C1 segment of cervical spinal cord (tissue), 14 donors: ENCODE measurements around the gene SSC4D.
"Not testable (repeated sequence)": the region's sequence is repeated elsewhere in the genome, so short reads cannot be mapped to it uniquely, and the experiment has no call there.

Source experiments
- DNase-seq, 14 donors: peaks; one replicate each; lab custom pipeline; 2025; lab: John Stamatoyannopoulos, UW

SSC4D gene

GRCh38 chr7:76409537-76409936, at the start of gene SSC4D:
Gene SSC4D, minus strand, starts transcription at chr7:76409697. Its CDS starts 5,258 bp downstream, at chr7:76404439.
- no peak for DNase-seq

DNA sequence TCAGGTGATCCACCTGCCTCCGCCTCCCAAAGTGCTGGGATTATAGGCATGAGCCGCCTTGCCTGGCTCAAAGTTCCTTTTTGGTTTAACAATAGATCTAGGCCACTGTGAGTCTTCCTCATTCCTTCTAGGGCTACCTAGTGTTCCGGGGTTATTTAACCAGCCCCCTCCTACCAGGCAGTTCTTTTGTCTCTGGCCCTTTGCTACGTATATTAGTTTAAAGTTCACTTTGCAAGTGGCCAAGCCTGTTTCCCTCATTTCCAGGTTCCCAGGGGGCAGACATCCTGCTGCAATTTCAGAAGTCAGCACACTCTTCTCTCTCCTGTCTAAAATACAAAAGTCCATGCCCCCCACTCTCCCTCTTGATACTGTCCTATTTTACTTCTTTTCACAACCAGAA, 49.0 kb upstream of the SSC4D start:
- DNase-seq = not testable (repeated sequence)

DNA sequence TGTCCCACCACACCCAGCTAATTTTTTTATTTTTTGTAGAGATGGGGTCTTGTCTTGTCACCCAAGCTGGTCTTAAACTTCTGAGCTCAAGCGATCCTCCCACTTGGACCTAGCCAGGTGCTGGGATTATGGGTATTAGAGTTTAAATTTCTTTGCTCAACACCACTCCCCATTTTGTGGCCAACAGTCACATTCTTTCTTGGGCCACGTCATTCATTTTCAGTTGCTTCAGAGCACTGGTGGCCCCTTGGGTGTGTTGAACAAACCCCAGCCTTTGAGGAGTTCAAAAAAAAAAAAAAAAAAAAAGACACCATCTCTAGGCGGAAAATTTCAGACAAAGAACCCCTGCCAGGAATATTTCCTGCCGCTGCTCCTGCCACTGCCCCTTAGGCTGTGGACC, 47.5 kb upstream of the SSC4D start:
- DNase-seq = not testable (repeated sequence)

- DNase-seq = peak in 5 of 14 donors; percentile 5 to 21 (median 13)
These were observed 36.1 kb upstream of the SSC4D start for GRCh38 chr7:76445577-76446008.

GRCh38 chr7:76443846-76444245, 34.3 kb upstream of the SSC4D start:
- not testable (repeated sequence) for DNase-seq

DNA sequence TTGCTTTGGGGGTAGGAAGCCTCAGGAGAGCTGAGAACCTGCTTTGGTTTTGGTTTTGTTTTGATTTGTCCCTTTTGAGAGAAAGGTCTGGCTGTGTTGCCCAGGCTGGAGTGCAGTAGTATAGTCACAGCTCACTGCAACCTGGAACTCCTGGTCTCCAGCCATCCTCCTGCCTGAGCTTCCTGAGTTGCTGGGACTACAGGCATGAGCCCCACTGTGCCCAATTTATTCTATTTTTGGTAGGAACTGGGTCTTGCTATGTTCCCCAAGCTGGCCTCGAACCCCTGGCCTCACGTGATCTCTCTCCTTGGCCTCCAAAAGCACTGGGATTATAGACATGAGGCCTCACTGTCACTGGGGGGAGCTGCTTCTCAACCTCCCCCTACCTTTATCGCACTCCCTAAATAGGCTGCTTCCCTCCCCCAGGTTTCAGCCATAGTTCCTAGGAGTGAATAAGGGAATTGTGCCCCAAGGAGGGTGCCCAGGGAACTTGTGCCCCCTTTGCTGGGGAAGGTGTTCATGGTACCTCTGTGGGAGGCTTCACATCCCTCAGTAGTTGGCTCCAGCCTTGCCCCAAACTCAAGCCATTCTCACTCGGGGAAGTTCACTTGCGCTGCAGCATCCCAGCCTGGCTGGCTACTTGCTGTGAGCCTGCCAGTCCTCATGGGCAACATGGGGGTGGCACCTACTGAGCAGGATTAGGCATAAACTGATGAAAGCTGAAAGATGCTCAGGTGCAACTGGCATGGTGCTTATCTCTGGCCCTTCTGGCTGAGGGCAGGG, 33.4 kb upstream of the SSC4D start:
- DNase-seq = not testable (repeated sequence)

DNA sequence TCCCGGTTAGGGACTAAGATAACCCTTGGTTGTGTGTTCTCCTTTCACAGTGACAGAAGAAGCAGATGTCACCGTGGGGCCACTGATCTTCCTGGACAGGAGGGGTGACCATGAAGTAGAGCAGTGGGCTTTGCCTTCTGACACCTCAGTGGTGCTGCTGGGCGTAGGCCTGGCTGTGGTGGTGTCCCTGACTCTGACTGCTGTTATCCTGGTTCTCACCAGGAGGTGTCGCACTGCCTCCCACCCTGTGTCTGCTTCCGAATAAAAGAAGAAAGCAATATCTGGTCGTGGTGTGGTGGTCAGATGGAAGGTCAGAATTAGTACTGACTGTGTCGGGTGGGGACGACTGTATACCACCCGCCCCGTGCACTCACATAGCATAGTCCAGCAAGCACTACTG, 32.3 kb upstream of the SSC4D start:
- DNase-seq = not testable (repeated sequence)

- DNase-seq = not testable (repeated sequence)
These were observed 30.9 kb upstream of the SSC4D start for GRCh38 chr7:76440404-76440803.

DNA sequence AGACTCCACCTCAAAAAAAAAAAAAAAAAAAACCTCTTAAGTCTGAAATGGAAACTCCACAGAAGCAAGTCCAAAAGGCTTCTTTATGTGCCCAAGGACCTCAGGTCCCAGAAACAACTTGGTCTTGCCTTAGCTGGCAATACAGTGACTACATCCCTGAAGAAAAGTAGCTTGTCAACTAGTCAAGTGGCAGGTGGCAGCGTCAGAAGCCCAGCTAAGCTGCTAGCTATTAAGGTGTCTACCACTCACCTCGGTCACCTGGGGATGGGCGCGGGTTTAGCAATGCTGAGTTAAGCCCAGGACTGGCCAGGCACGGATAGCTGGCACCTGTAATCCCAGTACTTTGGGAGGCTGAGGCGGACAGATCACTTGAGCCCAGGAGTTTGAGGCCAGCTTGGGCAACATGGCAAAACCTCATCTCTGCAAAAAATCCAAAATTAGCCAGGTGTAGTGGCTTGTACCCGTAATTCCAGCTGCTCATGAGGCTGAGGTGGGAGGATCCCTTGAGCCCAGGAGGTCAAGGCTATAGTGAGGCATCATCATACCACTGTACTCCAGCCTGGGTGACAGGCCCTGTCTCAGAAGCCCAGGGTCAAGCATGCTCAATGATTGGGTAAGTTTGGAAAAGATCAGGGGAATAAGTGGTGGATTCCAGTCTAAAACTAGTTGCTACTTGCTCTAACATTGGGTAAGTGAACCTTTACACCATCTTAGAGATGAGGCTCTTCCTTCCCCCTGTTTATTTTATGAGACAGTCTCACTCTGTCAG, 29.8 kb upstream of the SSC4D start:
- DNase-seq = not testable (repeated sequence)

- peak in 7 of 14 donors; percentile 6 to 46 (median 10) for DNase-seq
These were observed 28.4 kb upstream of the SSC4D start for GRCh38 chr7:76437873-76438272.

GRCh38 chr7:76430836-76431235, 21.3 kb upstream of the SSC4D start:
- DNase-seq = no peak

- no peak for DNase-seq
These were observed 20.7 kb upstream of the SSC4D start for GRCh38 chr7:76430211-76430610.

- DNase-seq = peak in 4 of 14 donors; percentile 4 to 25 (median 8)
These were observed 19.6 kb upstream of the SSC4D start for GRCh38 chr7:76428868-76429805.

- no peak for DNase-seq
These were observed 18.8 kb upstream of the SSC4D start for GRCh38 chr7:76428149-76428823.

- no peak for DNase-seq
These were observed 18.1 kb upstream of the SSC4D start for GRCh38 chr7:76427635-76428034.

DNA sequence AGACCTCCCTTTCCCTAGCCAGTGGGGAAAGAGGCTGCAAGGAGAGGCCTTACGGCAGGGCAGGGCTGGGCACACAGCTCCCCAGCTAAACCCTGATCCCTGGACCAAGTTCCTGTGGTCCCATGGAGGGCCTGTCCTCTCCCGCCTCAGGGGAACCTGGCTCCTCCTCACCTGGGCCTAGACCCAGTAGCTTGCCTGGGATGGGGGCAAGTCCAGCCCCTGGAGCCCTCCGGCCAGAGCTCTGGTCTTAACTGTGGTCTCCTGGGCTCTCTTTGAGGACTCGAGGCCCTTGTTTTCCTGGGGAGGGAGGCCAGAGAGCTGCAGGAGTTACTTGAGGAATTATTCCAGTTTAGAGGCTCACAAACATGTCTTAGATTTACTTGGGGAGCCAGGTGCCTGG, 16.7 kb upstream of the SSC4D start:
- no peak for DNase-seq

GRCh38 chr7:76425558-76425957, 16.1 kb upstream of the SSC4D start:
- not testable (repeated sequence) for DNase-seq

GRCh38 chr7:76425156-76425555, 15.7 kb upstream of the SSC4D start:
- no peak for DNase-seq

DNA sequence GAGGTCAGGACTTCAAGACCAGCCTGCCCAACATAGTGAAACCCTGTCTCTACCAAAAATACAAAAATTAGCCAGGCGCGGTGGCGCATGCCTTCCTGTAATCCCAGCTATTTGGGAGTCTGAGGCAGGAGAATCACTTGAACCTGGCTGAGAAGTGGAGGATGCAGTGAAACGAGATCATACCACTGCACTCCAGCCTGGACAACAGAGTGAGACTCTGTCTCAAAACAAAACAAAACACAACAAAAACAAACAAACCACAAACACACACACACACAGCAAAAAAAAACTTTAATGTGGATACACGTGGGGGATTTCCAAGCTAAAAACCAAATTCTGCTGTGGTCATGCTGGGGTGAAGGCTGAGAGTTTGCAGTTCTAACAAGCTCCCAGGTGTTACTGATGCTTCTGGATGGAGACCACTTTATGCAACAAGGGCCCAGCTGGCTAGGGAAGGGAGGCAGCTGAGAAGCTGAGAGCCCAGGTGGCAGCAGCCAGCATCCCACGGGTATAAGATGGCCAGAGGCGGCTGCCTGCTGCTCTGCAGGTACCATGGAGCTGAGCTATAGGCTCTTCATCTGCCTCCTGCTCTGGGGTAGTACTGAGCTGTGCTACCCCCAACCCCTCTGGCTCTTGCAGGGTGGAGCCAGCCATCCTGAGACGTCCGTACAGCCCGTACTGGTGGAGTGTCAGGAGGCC, 15.1 kb upstream of the SSC4D start, which contains the start of gene ZP3:
Gene ZP3 (plus strand): TSS at position 538 of the 699 bp plus-strand sequence. CDS start 15 bp downstream, at position 553.
- no peak for DNase-seq
